Measurements from ENCODE around the gene SFRP5. TPM values are rescaled to one million over a fixed set of nuclear protein-coding genes. Genes with fewer than 3 reads are reported as not detected.

The SFRP5 gene
- total and polyA plus RNA-seq, 2 of the 4 experiments (the other 2 are of a cell fraction), result not detected

- Histone ChIP-seq H2AFZ (replicated peaks; ENCODE audit: low read length, poor library complexity) (no peak overlapping the region), H2AK5ac (ENCODE audit: low read depth, low read length) (no peak overlapping the region), H2BK15ac (ENCODE audit: low read depth, low read length) (no peak overlapping the region), H3K9me3 (ENCODE audit: control insufficient read depth, insufficient read depth, low read length) (peaks cover 3% of the 10 kb centered on the region; the same call in 1 of the 2 replicates), H3K27ac (ENCODE audit: insufficient read depth, low read length) (no peak overlapping the region), H2BK20ac (ENCODE audit: low read depth, low read length) (no peak overlapping the region), H3K4me1 (ENCODE audit: control insufficient read depth, insufficient read depth, low read length) (no peaks in the 10 kb centered on the region), H3K56ac (ENCODE audit: extremely low read depth, insufficient read depth, low read length) (no peak overlapping the region), H3K27me3 (ENCODE audit: control insufficient read depth, insufficient read depth, low read length) (peaks cover 24% of the 10 kb centered on the region), H2BK120ac (ENCODE audit: low read depth, low read length) (no peak overlapping the region), H3K4me2 (ENCODE audit: low read depth, low read length) (no peak overlapping the region), H3K9me1 (ENCODE audit: insufficient read depth, low read length) (no peaks in the 10 kb centered on the region), H3K4ac (ENCODE audit: low read depth, low read length) (no peak overlapping the region), H4K91ac (ENCODE audit: insufficient read depth, low read depth, low read length) (no peak overlapping the region), H3K36me3 (ENCODE audit: control insufficient read depth, insufficient read depth, low read length) (no peaks in the 10 kb centered on the region), H2AK9ac (replicated peaks; ENCODE audit: low read depth, low read length, poor library complexity) (no peak overlapping the region), H4K20me1 (ENCODE audit: insufficient read depth, low read length) (no peaks in the 10 kb centered on the region), H4K5ac (ENCODE audit: low read depth, low read length) (no peak overlapping the region), H3K9ac (ENCODE audit: low read depth, low read length) (no peak overlapping the region), H3K14ac (replicated peaks; ENCODE audit: low read depth, low read length) (no peak overlapping the region), H2BK5ac (ENCODE audit: low read depth, low read length, poor library complexity, severe bottlenecking) (no peak overlapping the region), H3K79me1 (ENCODE audit: low read depth in 1 of 2, low read length in 2 of 2) (no peaks in the 10 kb centered on the region), H3K23ac (ENCODE audit: low read depth, low read length) (no peak overlapping the region), H3K4me3 (ENCODE audit: insufficient read depth, low read depth, low read length) (no peak overlapping the region), H4K8ac (ENCODE audit: low read depth in 2 of 2, low read length in 2 of 2) (no peak overlapping the region), H3K18ac (ENCODE audit: low read depth, low read length) (no peak overlapping the region)
- TF ChIP-seq SMC3 (IDR thresholded peaks at IDR 0.05; ENCODE audit: low read depth, low read length) (no peak), CTCF (conservative IDR thresholded peaks at IDR 0.05; ENCODE audit: low read depth, low read length) (no peak), ELK1 (IDR thresholded peaks at IDR 0.05; ENCODE audit: borderline replicate concordance, low read depth, low read length) (no peak), RAD21 (IDR thresholded peaks at IDR 0.05; ENCODE audit: low read length) (no peak), MXI1 (IDR thresholded peaks at IDR 0.05; ENCODE audit: borderline replicate concordance, low read depth, low read length) (no peak), MAZ (IDR thresholded peaks at IDR 0.05; ENCODE audit: borderline replicate concordance, low read depth, low read length) (no peak), FOS (IDR thresholded peaks at IDR 0.05; ENCODE audit: low read depth, low read length) (no peak), NFE2L2 (IDR thresholded peaks at IDR 0.05; ENCODE audit: low read depth, low read length) (no peak), BHLHE40 (IDR thresholded peaks at IDR 0.05; ENCODE audit: low read depth, low read length) (no peak), MAFK (IDR thresholded peaks at IDR 0.05; ENCODE audit: low read depth, low read length) (no peak), CHD1 (IDR thresholded peaks at IDR 0.05; ENCODE audit: low read depth, low read length) (no peak), POLR2A (IDR thresholded peaks at IDR 0.05; ENCODE audit: low read depth, low read length) (no peak), RFX5 (IDR thresholded peaks at IDR 0.05; ENCODE audit: low read depth, low read length) (no peak), RCOR1 (IDR thresholded peaks at IDR 0.05; ENCODE audit: insufficient replicate concordance, low read length) (no peak), CEBPB (IDR thresholded peaks at IDR 0.05; ENCODE audit: low read depth, low read length) (no peak)
- TF ChIP-seq, protein P1, sequence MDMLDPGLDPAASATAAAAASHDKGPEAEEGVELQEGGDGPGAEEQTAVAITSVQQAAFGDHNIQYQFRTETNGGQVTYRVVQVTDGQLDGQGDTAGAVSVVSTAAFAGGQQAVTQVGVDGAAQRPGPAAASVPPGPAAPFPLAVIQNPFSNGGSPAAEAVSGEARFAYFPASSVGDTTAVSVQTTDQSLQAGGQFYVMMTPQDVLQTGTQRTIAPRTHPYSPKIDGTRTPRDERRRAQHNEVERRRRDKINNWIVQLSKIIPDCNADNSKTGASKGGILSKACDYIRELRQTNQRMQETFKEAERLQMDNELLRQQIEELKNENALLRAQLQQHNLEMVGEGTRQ (IDR thresholded peaks at IDR 0.05; ENCODE audit: low read depth, low read length), result no peak
- intact Hi-C loops (cut with micrococcal nuclease), result no loop called here
- in situ Hi-C loops (cut with MboI; ENCODE audit: low sequenced_read_pairs), result no loop called here
- ATAC-seq (ENCODE audit: low read depth) (no peak), DNase-seq (no peak)
- dilution Hi-C loops (cut with HindIII; ENCODE audit: low sequenced_read_pairs, unreplicated experiment), result no loop called here
- POLR2A ChIA-PET (ENCODE audit: unreplicated experiment), result interaction anchor here (0.6 kb wide), 1 partner anchor 13 kb away, joined by 8 read pairs; no protein-coding TSS in a partner anchor
- CTCF ChIA-PET, result no interaction called here
- 71% methylated on average over 1 of the region's 9 CpGs; no CpG with 5 or more reads in 1 of the 2 experiments for WGBS, 2 experiments (ENCODE audit: extremely low coverage in 2 of 2, insufficient read length in 1 of 2)
- no TSS peak for BruUV-seq (replicated peaks)
These were observed 28.7 kb upstream of the SFRP5 start for GRCh38 chr10:97800474-97800873.

Measured in IMR-90 (cell line).